Right atrium auricular region (tissue), 2 donors: ENCODE measurements around the gene DNAH11. TPM values are rescaled to one million over a fixed set of nuclear protein-coding genes. Genes with fewer than 3 reads are reported as not detected.
A peak's percentile ranks its signal among the peaks of the same experiment; 100 is the strongest.

Experiments used
- DNase-seq: peaks from one replicate; pipeline ENCODE4 v3.0.0-alpha.2; 2019; ENCODE audit warnings: low spot score
- H3K27ac ChIP-seq, 2 donors: fragments of 200-600 bp; sonication (generic); 1 replicate in 1 of 2; 2 replicates in 1 of 2; pipeline ENCODE4 v1.5.1; 2016 to 2019
- H3K27me3 ChIP-seq, 2 donors: fragments of 200-600 bp; sonication (generic); one replicate each; pipeline versions ENCODE4 v1.5.1 to v1.6.0; 2017 to 2019
- H3K36me3 ChIP-seq: fragments of 200-600 bp; sonication (generic); one replicate; pipeline ENCODE4 v1.5.1; 2016
- H3K4me1 ChIP-seq, 2 donors: fragments of 200-600 bp; sonication (generic); one replicate each; pipeline versions ENCODE4 v1.5.1 to v1.6.0; 2017 to 2019
- H3K4me3 ChIP-seq, 2 donors: fragments of 200-600 bp; sonication (generic); 1 replicate in 1 of 2; 2 replicates in 1 of 2; pipeline ENCODE4 v1.5.1; 2017 to 2019; ENCODE audit warnings: mild to moderate bottlenecking in 1 of 2, moderate library complexity in 1 of 2
- H3K9me3 ChIP-seq, 2 donors: fragments of 200-600 bp; sonication (generic); one replicate each; pipeline ENCODE4 v1.5.1; 2019
- CTCF ChIP-seq, 2 donors: fragments of 200-600 bp; sonication (generic); IDR thresholded peaks; one replicate each; pipeline ENCODE4 v1.5.1; 2019; ENCODE audit warnings: antibody characterized with exemption in 2 of 2
- total RNA-seq, 2 donors: library from RNA; depleted of rRNA; stranded (reverse); fragments of >200 nt; gene quantifications; one replicate each; pipeline ENCODE4 v1.1.0, GENCODE V29; 2016

Gene DNAH11
- total RNA-seq, 2 donors from 2014 or later, result 2.8 to 3.5 TPM

- Histone ChIP-seq H3K9me3 (no peaks in the 10 kb centered on the region), H3K27ac (no peak overlapping the region), H3K4me3 (no peak overlapping the region), H3K27me3 (no peaks in the 10 kb centered on the region), H3K36me3 (no peaks in the 10 kb centered on the region), H3K4me1 (no peaks in the 10 kb centered on the region)
- no peak for TF ChIP-seq CTCF (IDR thresholded peaks at IDR 0.05)
- no peak for DNase-seq
Measured at GRCh38 chr7:21608465-21608864, 65.6 kb downstream of the DNAH11 start.

- DNase-seq, result no peak
- TF ChIP-seq CTCF (IDR thresholded peaks at IDR 0.05), result no peak
- no peak overlapping the region for H3K4me3 ChIP-seq
- no peak overlapping the region for H3K27ac ChIP-seq
- no peaks in the 10 kb centered on the region for H3K27me3 ChIP-seq
- peaks cover 0 to 1% of the 10 kb centered on the region in 2 donors for H3K4me1 ChIP-seq
- no peaks in the 10 kb centered on the region for H3K36me3 ChIP-seq
- no peaks in the 10 kb centered on the region for H3K9me3 ChIP-seq
Measured at GRCh38 chr7:21611129-21611528, 68.3 kb downstream of the DNAH11 start.

GRCh38 chr7:21616091-21616490 is 73.3 kb downstream of the DNAH11 start:
- Histone ChIP-seq H3K36me3 (no peaks in the 10 kb centered on the region), H3K27ac (peak overlapping the region in 1 of 2 donors; percentile 81), H3K9me3 (no peaks in the 10 kb centered on the region), H3K4me1 (peaks cover 0 to 23% of the 10 kb centered on the region in 2 donors), H3K4me3 (no peak overlapping the region), H3K27me3 (no peaks in the 10 kb centered on the region)
- TF ChIP-seq CTCF (IDR thresholded peaks at IDR 0.05), result no peak
- DNase-seq, result no peak

- no peaks in the 10 kb centered on the region for H3K36me3 ChIP-seq
- no peaks in the 10 kb centered on the region for H3K27me3 ChIP-seq
- H3K4me1 ChIP-seq, result peaks cover 0 to 23% of the 10 kb centered on the region in 2 donors
- no peaks in the 10 kb centered on the region for H3K9me3 ChIP-seq
- no peak for TF ChIP-seq CTCF (IDR thresholded peaks at IDR 0.05)
- H3K4me3 ChIP-seq, result no peak overlapping the region
- no peak for DNase-seq
- peak overlapping the region in 1 of 2 donors; percentile 81 for H3K27ac ChIP-seq
Measured at GRCh38 chr7:21616796-21617436, 74.1 kb downstream of the DNAH11 start.

- peaks cover 0 to 23% of the 10 kb centered on the region in 2 donors for H3K4me1 ChIP-seq
- no peak for DNase-seq
- H3K4me3 ChIP-seq, result no peak overlapping the region
- H3K9me3 ChIP-seq, result no peaks in the 10 kb centered on the region
- H3K27me3 ChIP-seq, result no peaks in the 10 kb centered on the region
- H3K36me3 ChIP-seq, result no peaks in the 10 kb centered on the region
- TF ChIP-seq CTCF (IDR thresholded peaks at IDR 0.05), result no peak
- H3K27ac ChIP-seq, result peak overlapping the region in 1 of 2 donors; percentile 81
Measured at GRCh38 chr7:21617513-21617912, 74.7 kb downstream of the DNAH11 start.

GRCh38 chr7:21617916-21618390 is 75.1 kb downstream of the DNAH11 start:
- DNase-seq, result peak; percentile 85
- Histone ChIP-seq H3K9me3 (no peaks in the 10 kb centered on the region), H3K27ac (peak overlapping the region; percentile 39 to 81), H3K4me1 (peaks cover 0 to 23% of the 10 kb centered on the region in 2 donors), H3K4me3 (no peak overlapping the region), H3K27me3 (no peaks in the 10 kb centered on the region), H3K36me3 (no peaks in the 10 kb centered on the region)
- TF ChIP-seq CTCF (IDR thresholded peaks at IDR 0.05), result no peak
